GM12878 (cell line): Measurements from ENCODE around the gene DICER1. TPM values are rescaled to one million over a fixed set of nuclear protein-coding genes. Genes with fewer than 3 reads are reported as not detected.

Experiments
- ATAC-seq: fragments of 200-7000 bp; cut with Tn5 transposase; 3 replicates; pipeline ENCODE4 v1.9.1; 2020; ENCODE audit warnings: mild to moderate bottlenecking, moderate library complexity
- BruUV-seq: library from RNA; stranded (reverse); fragments of 400-500 nt; replicated peaks from 2 replicates; lab custom pipeline; 2021; lab: Mats Ljungman, UMichigan
- CTCF ChIA-PET: fragments of 300-600 bp; sonication (Branson Sonifier 250); formaldehyde crosslinking; extraction: SDS; loops from one replicate; lab custom pipeline; 2021; ENCODE audit warnings: inconsistent platforms; lab: Yijun Ruan, JAX
- POLR2A ChIA-PET: fragments of 350-600 bp; formaldehyde crosslinking; extraction: SDS; loops from one replicate; lab custom pipeline; 2021; ENCODE audit warnings: inconsistent platforms; lab: Charles Lee
- RAD21 ChIA-PET: fragments of 300-600 bp; sonication (Branson Sonifier 250); formaldehyde crosslinking; loops from one replicate; lab custom pipeline; 2023; ENCODE audit warnings: antibody characterized with exemption; ENCODE audit not compliant: unreplicated experiment; lab: Charles Lee
- SMC1A ChIA-PET: fragments of 300-600 bp; sonication (Branson Sonifier 250); formaldehyde crosslinking; loops from one replicate; lab custom pipeline; 2023; ENCODE audit not compliant: unreplicated experiment, uncharacterized antibody; lab: Charles Lee
- DNase-seq: peaks from one replicate; pipeline ENCODE4 v3.0.0-alpha.2; 2011; ENCODE audit warnings: low read depth, low spot score
- FAIRE-seq: peaks from 3 replicates; lab custom pipeline; 2011; peaks lifted over from hg19 to GRCh38; lab: Jason Lieb, UNC
- H2AFZ ChIP-seq: 2 replicates; pipeline ENCODE4 v1.6.0; 2011; ENCODE audit warnings: low read depth, low read length, control low read depth; ENCODE audit not compliant: control insufficient read depth
- H3K27ac ChIP-seq: 2 replicates; pipeline ENCODE4 v1.5.1; 2011; ENCODE audit warnings: control low read depth; ENCODE audit not compliant: control insufficient read depth, insufficient read depth
- H3K27me3 ChIP-seq, 2 experiments: replicated peaks in 1 of 2; 2 replicates each; pipeline versions ENCODE4 v1.6.0 to v1.6.1; 2011; ENCODE audit warnings: low read length in 1 of 2; ENCODE audit not compliant: control insufficient read depth in 2 of 2, insufficient read depth in 2 of 2
- H3K36me3 ChIP-seq, 2 experiments: 2 replicates each; pipeline ENCODE4 v1.5.1; 2011; ENCODE audit warnings: low read length in 1 of 2; ENCODE audit not compliant: control insufficient read depth in 2 of 2, insufficient read depth in 2 of 2
- H3K4me1 ChIP-seq: 2 replicates; pipeline ENCODE4 v1.6.1; 2011; ENCODE audit warnings: mild to moderate bottlenecking, low read length, moderate library complexity, mixed read lengths; ENCODE audit not compliant: control insufficient read depth, insufficient read depth
- H3K4me2 ChIP-seq: 2 replicates; pipeline ENCODE4 v1.6.0; 2011; ENCODE audit warnings: control low read depth; ENCODE audit not compliant: control insufficient read depth, insufficient read depth
- H3K4me3 ChIP-seq: fragments of 200-600 bp; sonication (generic); 2 replicates; pipeline ENCODE4 v1.5.1; 2016
- H3K79me2 ChIP-seq: 2 replicates; pipeline ENCODE4 v1.6.0; 2011; ENCODE audit warnings: low read length; ENCODE audit not compliant: control insufficient read depth, insufficient read depth
- H3K9ac ChIP-seq: 2 replicates; pipeline ENCODE4 v1.8.0; 2011; ENCODE audit warnings: low read length, control low read depth, mixed read lengths; ENCODE audit not compliant: control insufficient read depth, insufficient read depth
- H3K9me3 ChIP-seq: replicated peaks from 3 replicates; pipeline ENCODE4 v1.5.1; 2011; ENCODE audit warnings: mild to moderate bottlenecking, low read length; ENCODE audit not compliant: control insufficient read depth, insufficient read depth
- H4K20me1 ChIP-seq: 2 replicates; pipeline ENCODE4 v1.6.0; 2011; ENCODE audit not compliant: control insufficient read depth, insufficient read depth
- KLF5 ChIP-seq: fragments of 450-650 bp; IDR thresholded peaks from 2 replicates; pipeline ENCODE4 v1.6.1; 2014; ENCODE audit warnings: mild to moderate bottlenecking; ENCODE audit not compliant: partially characterized antibody
- MTA3 ChIP-seq: IDR thresholded peaks from 2 replicates; pipeline ENCODE4 v1.6.1; 2012; ENCODE audit warnings: low read length, inconsistent platforms, borderline replicate concordance
- NFYA ChIP-seq: IDR thresholded peaks from 2 replicates; pipeline ENCODE4 v1.6.1; 2011; ENCODE audit warnings: low read depth, mild to moderate bottlenecking, low read length, improper control_type of control experiment, borderline replicate concordance
- WGBS: methylation state at CpG from one replicate; pipeline ENCODE4 v1.1.6; 2016; ENCODE audit warnings: low lambda C conversion rate; ENCODE audit not compliant: insufficient replicate concordance, insufficient coverage; ENCODE audit errors: missing lambda C conversion rate; 5-methylcytosine and 5-hydroxymethylcytosine counted together
- in situ Hi-C: fragments of 300-500 bp; cut with MboI; formaldehyde crosslinking; loops from 9 replicates; pipeline ENCODE4 v1.14.3; 2018; ENCODE audit warnings: mixed read lengths
- intact Hi-C: fragments of 100-400 bp; cut with micrococcal nuclease; formaldehyde crosslinking; loops from one replicate; pipeline ENCODE4 v1.14.2; 2022; ENCODE audit not compliant: unreplicated experiment
- polyA plus RNA-seq, 11 experiments: library from polyadenylated mRNA; depleted of rRNA in 4 of 11; unstranded in 6 of 11; stranded (reverse) in 5 of 11; fragments of >200 nt; fragmentation: Nextera tagmentation in 4 of 11; fragmentation: Illumina TruSeq in 1 of 11; extraction: Ambion mirVana in 4 of 11; extraction: Trizol in 1 of 11; gene quantifications; 1 replicate in 1 of 11; 2 replicates in 10 of 11; pipeline versions ENCODE4 v1.2.1 to v1.2.3, GENCODE V29; 2011 to 2016; ENCODE audit warnings: inconsistent platforms in 2 of 11, missing spikeins in 2 of 11, low read depth in 1 of 11
- total RNA-seq, 4 experiments: library from RNA; depleted of rRNA in 3 of 4; stranded (reverse); fragments of >200 nt in 3 of 4; fragmentation: Illumina TruSeq in 1 of 4; extraction: Trizol in 1 of 4; gene quantifications; 2 replicates each; pipeline versions ENCODE4 v1.2.1 to v1.2.3, GENCODE V29; 2013 to 2021
- TF ChIP-seq, protein P1 (sequence below): fragments of 150-350 bp; IDR thresholded peaks from 2 replicates; pipeline ENCODE4 v1.6.1; 2016; ENCODE audit warnings: low read depth, low read length
- TF ChIP-seq, protein P2 (sequence below): IDR thresholded peaks from 2 replicates; pipeline ENCODE4 v1.6.1; 2011; ENCODE audit warnings: mild to moderate bottlenecking, low read depth, low read length, moderate library complexity; ENCODE audit not compliant: insufficient replicate concordance

The DICER1 gene
- total and polyA plus RNA-seq, 10 of the 15 experiments (the other 5 are each of a cell fraction or from before 2014, with no cell fraction given) = 6.8 to 70.8 (median 37.1) TPM

DNA sequence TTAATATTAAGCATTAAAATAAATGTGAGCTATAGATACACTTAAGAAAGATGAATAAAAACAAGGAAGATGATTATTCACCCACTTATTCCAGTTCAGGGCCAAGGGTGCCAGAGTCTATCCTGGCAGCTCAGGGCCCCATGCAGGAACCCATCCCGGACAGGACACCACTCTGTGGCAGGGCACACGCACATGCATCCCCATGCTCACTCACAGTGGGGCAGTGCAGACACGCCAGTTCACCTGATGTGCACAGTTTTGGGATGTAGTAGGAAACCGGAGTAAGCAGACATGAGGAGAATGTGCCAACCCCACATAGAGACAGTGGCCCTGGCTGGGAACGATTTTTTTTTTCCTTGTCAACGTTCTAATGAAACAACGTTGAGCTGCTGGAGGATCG is 47.2 kb downstream of the DICER1 start (continued):
- TF ChIP-seq, protein P1, sequence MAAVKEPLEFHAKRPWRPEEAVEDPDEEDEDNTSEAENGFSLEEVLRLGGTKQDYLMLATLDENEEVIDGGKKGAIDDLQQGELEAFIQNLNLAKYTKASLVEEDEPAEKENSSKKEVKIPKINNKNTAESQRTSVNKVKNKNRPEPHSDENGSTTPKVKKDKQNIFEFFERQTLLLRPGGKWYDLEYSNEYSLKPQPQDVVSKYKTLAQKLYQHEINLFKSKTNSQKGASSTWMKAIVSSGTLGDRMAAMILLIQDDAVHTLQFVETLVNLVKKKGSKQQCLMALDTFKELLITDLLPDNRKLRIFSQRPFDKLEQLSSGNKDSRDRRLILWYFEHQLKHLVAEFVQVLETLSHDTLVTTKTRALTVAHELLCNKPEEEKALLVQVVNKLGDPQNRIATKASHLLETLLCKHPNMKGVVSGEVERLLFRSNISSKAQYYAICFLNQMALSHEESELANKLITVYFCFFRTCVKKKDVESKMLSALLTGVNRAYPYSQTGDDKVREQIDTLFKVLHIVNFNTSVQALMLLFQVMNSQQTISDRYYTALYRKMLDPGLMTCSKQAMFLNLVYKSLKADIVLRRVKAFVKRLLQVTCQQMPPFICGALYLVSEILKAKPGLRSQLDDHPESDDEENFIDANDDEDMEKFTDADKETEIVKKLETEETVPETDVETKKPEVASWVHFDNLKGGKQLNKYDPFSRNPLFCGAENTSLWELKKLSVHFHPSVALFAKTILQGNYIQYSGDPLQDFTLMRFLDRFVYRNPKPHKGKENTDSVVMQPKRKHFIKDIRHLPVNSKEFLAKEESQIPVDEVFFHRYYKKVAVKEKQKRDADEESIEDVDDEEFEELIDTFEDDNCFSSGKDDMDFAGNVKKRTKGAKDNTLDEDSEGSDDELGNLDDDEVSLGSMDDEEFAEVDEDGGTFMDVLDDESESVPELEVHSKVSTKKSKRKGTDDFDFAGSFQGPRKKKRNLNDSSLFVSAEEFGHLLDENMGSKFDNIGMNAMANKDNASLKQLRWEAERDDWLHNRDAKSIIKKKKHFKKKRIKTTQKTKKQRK = no peak
- no peak for TF ChIP-seq NFYA
- no peak for TF ChIP-seq KLF5

DNA sequence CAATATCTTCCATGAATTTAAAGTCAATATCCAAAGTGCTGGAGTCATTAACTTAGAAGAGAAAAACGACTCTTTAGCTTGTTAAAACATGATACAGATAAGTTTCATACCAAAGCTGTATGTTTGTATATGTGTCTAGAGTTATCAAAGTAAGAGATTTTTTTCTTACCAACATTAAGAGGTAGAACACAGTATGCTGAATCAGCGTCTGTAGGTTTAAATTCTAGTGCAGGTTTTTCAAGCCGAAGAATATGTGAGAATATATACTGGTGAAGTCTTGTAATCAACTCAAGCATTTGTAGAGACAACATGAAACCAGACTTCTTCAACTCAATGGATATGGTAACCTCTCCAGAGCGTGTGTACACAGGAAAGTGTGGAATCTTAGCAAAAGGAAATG is 49.6 kb downstream of the DICER1 start:
- Histone ChIP-seq H3K27ac (no peak overlapping the region), H3K36me3 (peaks cover 7 to 50% of the 10 kb centered on the region in 2 experiments), H3K4me3 (no peak overlapping the region), H4K20me1 (no peaks in the 10 kb centered on the region), H3K27me3 (no peaks in the 10 kb centered on the region), H3K4me2 (no peak overlapping the region), H3K4me1 (no peaks in the 10 kb centered on the region), H2AFZ (no peak overlapping the region), H3K9me3 (no peaks in the 10 kb centered on the region), H3K79me2 (no peaks in the 10 kb centered on the region), H3K9ac (no peak overlapping the region)
- DNase-seq = no peak
- RAD21 ChIA-PET = interaction anchor here (0.7 kb wide), 2 partner anchors 10 to 246 kb away, joined by 4 read pairs; no protein-coding TSS in a partner anchor
- in situ Hi-C loops (no loop called here), intact Hi-C loops (no loop called here)
- CTCF ChIA-PET = interaction anchor here (1.7 to 2.4 kb wide), 2 partner anchors 9 to 12 kb away, joined by 3 to 6 read pairs; no protein-coding TSS in a partner anchor
- WGBS = 100% methylated on average over 4 of the region's 4 CpGs
- TF ChIP-seq KLF5 (no peak), MTA3 (no peak)
- TF ChIP-seq, protein P2, sequence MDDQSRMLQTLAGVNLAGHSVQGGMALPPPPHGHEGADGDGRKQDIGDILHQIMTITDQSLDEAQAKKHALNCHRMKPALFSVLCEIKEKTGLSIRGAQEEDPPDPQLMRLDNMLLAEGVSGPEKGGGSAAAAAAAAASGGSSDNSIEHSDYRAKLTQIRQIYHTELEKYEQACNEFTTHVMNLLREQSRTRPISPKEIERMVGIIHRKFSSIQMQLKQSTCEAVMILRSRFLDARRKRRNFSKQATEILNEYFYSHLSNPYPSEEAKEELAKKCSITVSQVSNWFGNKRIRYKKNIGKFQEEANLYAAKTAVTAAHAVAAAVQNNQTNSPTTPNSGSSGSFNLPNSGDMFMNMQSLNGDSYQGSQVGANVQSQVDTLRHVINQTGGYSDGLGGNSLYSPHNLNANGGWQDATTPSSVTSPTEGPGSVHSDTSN = no peak
- SMC1A ChIA-PET = interaction anchor here (1.1 to 1.8 kb wide), 3 partner anchors 11 to 88 kb away, joined by 3 to 4 read pairs (median 3); no protein-coding TSS in a partner anchor
- POLR2A ChIA-PET = interaction anchor here (0.5 kb wide), 1 partner anchor 167 kb away, joined by 3 read pairs; no protein-coding TSS in a partner anchor
- ATAC-seq = no peak
- FAIRE-seq = no peak
- BruUV-seq = no TSS peak
